IMR-90 (cell line): ENCODE data around the gene NDUFB11. TPM values are rescaled to one million over a fixed set of nuclear protein-coding genes. Genes with fewer than 3 reads are reported as not detected.

Source experiments
- ATAC-seq: fragments of 200-7000 bp; cut with Tn5 transposase; 2 replicates; pipeline ENCODE4 v1.9.1; 2020; ENCODE audit warnings: low read depth, mild to moderate bottlenecking, moderate library complexity
- BruUV-seq: library from RNA; stranded (reverse); fragments of 400-500 nt; replicated peaks from 2 replicates; lab custom pipeline; 2021; lab: Mats Ljungman, UMichigan
- CTCF ChIA-PET: fragments of 300-600 bp; formaldehyde crosslinking; extraction: SDS; loops from one replicate; lab custom pipeline; 2021; ENCODE audit warnings: antibody characterized with exemption; lab: Yijun Ruan, JAX
- POLR2A ChIA-PET: fragments of 300-600 bp; sonication (Branson Sonifier 250); formaldehyde crosslinking; loops from one replicate; lab custom pipeline; 2022; ENCODE audit warnings: antibody characterized with exemption; ENCODE audit not compliant: unreplicated experiment; lab: Charles Lee
- DNase-seq: peaks from one replicate; pipeline ENCODE4 v3.0.0; 2013
- H2AFZ ChIP-seq: replicated peaks from 2 replicates; pipeline ENCODE3; 2013; ENCODE audit warnings: low read length, mild to moderate bottlenecking; ENCODE audit not compliant: poor library complexity
- H2AK5ac ChIP-seq: 2 replicates; pipeline ENCODE4 v1.6.1; 2013; ENCODE audit warnings: low read depth, low read length, inconsistent platforms
- H2AK9ac ChIP-seq: replicated peaks from 2 replicates; pipeline ENCODE3; 2013; ENCODE audit warnings: mild to moderate bottlenecking, low read depth, low read length, moderate library complexity; ENCODE audit not compliant: poor library complexity
- H2BK120ac ChIP-seq: 2 replicates; pipeline ENCODE4 v1.6.1; 2013; ENCODE audit warnings: low read depth, low read length, inconsistent platforms
- H2BK15ac ChIP-seq: 3 replicates; pipeline ENCODE4 v1.6.1; 2013; ENCODE audit warnings: low read depth, low read length, inconsistent platforms
- H2BK20ac ChIP-seq: 2 replicates; pipeline ENCODE4 v1.6.1; 2013; ENCODE audit warnings: low read depth, mild to moderate bottlenecking, inconsistent platforms, low read length, moderate library complexity
- H2BK5ac ChIP-seq: 2 replicates; pipeline ENCODE4 v1.6.1; 2013; ENCODE audit warnings: mild to moderate bottlenecking, low read depth, low read length, inconsistent platforms; ENCODE audit not compliant: poor library complexity, severe bottlenecking
- H3K14ac ChIP-seq: replicated peaks from 2 replicates; pipeline ENCODE4 v1.6.1; 2013; ENCODE audit warnings: low read depth, low read length, inconsistent platforms
- H3K18ac ChIP-seq: 2 replicates; pipeline ENCODE4 v1.6.1; 2013; ENCODE audit warnings: low read depth, low read length, control low read depth
- H3K23ac ChIP-seq: 2 replicates; pipeline ENCODE4 v1.6.1; 2013; ENCODE audit warnings: low read depth, low read length, inconsistent platforms
- H3K27ac ChIP-seq: 2 replicates; pipeline ENCODE4 v1.5.1; 2013; ENCODE audit warnings: mild to moderate bottlenecking, control low read depth, low read length; ENCODE audit not compliant: insufficient read depth
- H3K27me3 ChIP-seq: 2 replicates; pipeline ENCODE4 v1.6.1; 2013; ENCODE audit warnings: low read length; ENCODE audit not compliant: control insufficient read depth, insufficient read depth
- H3K36me3 ChIP-seq: 2 replicates; pipeline ENCODE4 v1.6.1; 2013; ENCODE audit warnings: low read length, mixed read lengths; ENCODE audit not compliant: control insufficient read depth, insufficient read depth
- H3K4ac ChIP-seq: 2 replicates; pipeline ENCODE4 v1.6.1; 2013; ENCODE audit warnings: low read depth, low read length, inconsistent platforms
- H3K4me1 ChIP-seq: 2 replicates; pipeline ENCODE4 v1.6.1; 2013; ENCODE audit warnings: low read length, mixed read lengths; ENCODE audit not compliant: control insufficient read depth, insufficient read depth
- H3K4me2 ChIP-seq: 2 replicates; pipeline ENCODE4 v1.6.1; 2013; ENCODE audit warnings: low read depth, mild to moderate bottlenecking, control low read depth, low read length, moderate library complexity
- H3K4me3 ChIP-seq: 2 replicates; pipeline ENCODE4 v1.5.1; 2013; ENCODE audit warnings: low read depth, mild to moderate bottlenecking, control low read depth, low read length, moderate library complexity; ENCODE audit not compliant: insufficient read depth
- H3K56ac ChIP-seq: 2 replicates; pipeline ENCODE4 v1.6.1; 2013; ENCODE audit warnings: low read length, inconsistent platforms; ENCODE audit not compliant: insufficient read depth; ENCODE audit errors: extremely low read depth
- H3K79me1 ChIP-seq, 2 experiments: 2 replicates each; pipeline ENCODE4 v1.6.1; 2013; ENCODE audit warnings: low read length in 2 of 2, inconsistent platforms in 1 of 2, low read depth in 1 of 2
- H3K9ac ChIP-seq: 2 replicates; pipeline ENCODE4 v1.6.1; 2013; ENCODE audit warnings: low read depth, low read length, control low read depth
- H3K9me1 ChIP-seq: 2 replicates; pipeline ENCODE4 v1.6.1; 2013; ENCODE audit warnings: low read length, inconsistent platforms; ENCODE audit not compliant: insufficient read depth
- H3K9me3 ChIP-seq: 2 replicates; pipeline ENCODE4 v1.6.1; 2013; ENCODE audit warnings: low read length; ENCODE audit not compliant: control insufficient read depth, insufficient read depth
- H4K20me1 ChIP-seq: 2 replicates; pipeline ENCODE4 v1.6.1; 2013; ENCODE audit warnings: low read length, inconsistent platforms; ENCODE audit not compliant: insufficient read depth
- H4K5ac ChIP-seq: 2 replicates; pipeline ENCODE4 v1.6.1; 2013; ENCODE audit warnings: mild to moderate bottlenecking, low read depth, low read length, control low read depth
- H4K8ac ChIP-seq, 2 experiments: 2 replicates each; pipeline ENCODE4 v1.6.1; 2013; ENCODE audit warnings: low read depth in 2 of 2, low read length in 2 of 2, control low read depth in 1 of 2, inconsistent platforms in 1 of 2
- H4K91ac ChIP-seq: 2 replicates; pipeline ENCODE4 v1.6.1; 2013; ENCODE audit warnings: low read depth, low read length, inconsistent platforms; ENCODE audit not compliant: insufficient read depth
- MXI1 ChIP-seq: IDR thresholded peaks from 2 replicates; pipeline ENCODE4 v1.6.1; 2012; ENCODE audit warnings: low read depth, mild to moderate bottlenecking, low read length, moderate library complexity, borderline replicate concordance
- WGBS, 2 experiments: methylation state at CpG; one replicate each; pipeline versions ENCODE4 v1.1.5 to v1.1.7; 2013; ENCODE audit warnings: missing lambda C conversion rate in 2 of 2; ENCODE audit not compliant: insufficient read length in 1 of 2; ENCODE audit errors: extremely low coverage in 2 of 2; 5-methylcytosine and 5-hydroxymethylcytosine counted together
- dilution Hi-C: fragments of 300-500 bp; cut with HindIII; formaldehyde crosslinking; loops from one replicate; pipeline ENCODE4 v1.14.3; 2018; ENCODE audit warnings: low sequenced_read_pairs; ENCODE audit not compliant: unreplicated experiment
- in situ Hi-C: fragments of 300-500 bp; cut with MboI; formaldehyde crosslinking; loops from 3 replicates; pipeline ENCODE4 v1.14.3; 2019; ENCODE audit warnings: low sequenced_read_pairs, inconsistent platforms, mixed read lengths
- intact Hi-C: fragments of 100-400 bp; cut with micrococcal nuclease; formaldehyde crosslinking; loops from 2 replicates; pipeline ENCODE4 v1.10.0; 2022
- polyA plus RNA-seq, 3 experiments: library from polyadenylated mRNA; depleted of rRNA; stranded (reverse); fragments of >200 nt; gene quantifications; 2 replicates each; pipeline ENCODE4 v1.2.3, GENCODE V29; 2012; ENCODE audit warnings: low replicate concordance in 1 of 3
- total RNA-seq: library from RNA; depleted of rRNA; stranded (reverse); fragments of >200 nt; gene quantifications from 2 replicates; pipeline ENCODE4 v1.2.3, GENCODE V29; 2012

Gene NDUFB11
- total and polyA plus RNA-seq, 2 of the 4 experiments (the other 2 are of a cell fraction), result 17.0 to 58.3 TPM

DNA sequence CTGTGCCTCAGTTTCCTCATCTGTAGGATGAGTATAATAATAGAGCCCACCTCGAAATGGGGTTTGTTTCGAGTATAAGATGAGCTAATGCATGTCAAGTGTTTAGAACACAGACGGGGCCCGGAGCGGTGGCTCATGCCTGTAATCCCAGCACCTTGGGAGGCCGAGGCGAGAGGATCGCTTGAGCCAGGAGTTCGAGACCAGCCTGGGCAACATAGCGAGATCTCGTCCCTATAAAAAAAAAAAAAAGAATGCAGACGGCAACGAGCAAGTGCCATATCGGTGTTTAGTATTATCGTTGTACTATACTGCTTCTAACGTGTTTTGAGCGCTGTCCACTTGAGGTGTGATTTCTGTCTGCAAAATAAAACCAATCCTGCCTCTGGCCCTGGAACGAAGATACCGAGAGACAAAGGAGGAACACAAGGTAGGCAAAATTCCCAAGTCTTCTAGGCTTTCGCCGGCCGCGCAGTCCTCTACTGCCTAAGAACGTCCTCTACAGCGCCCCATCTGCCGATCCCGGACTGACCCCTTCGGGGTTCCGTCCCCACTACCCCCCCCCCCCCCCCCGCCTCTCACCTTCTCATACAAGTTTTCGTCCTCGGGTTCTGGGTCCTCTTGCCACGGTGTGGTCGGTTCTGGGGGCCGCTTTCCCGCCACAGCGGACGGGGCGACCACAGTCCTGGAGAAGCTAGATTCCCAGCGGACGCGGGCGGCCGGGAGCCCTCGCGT lies 442 bp downstream of the NDUFB11 start:
- peak; percentile 16 for DNase-seq
- CTCF ChIA-PET, result interaction anchor here (0.6 to 1.2 kb wide), 4 partner anchors 9 to 464 kb away, joined by 3 to 8 read pairs (median 3); no protein-coding TSS in a partner anchor
- WGBS, 2 experiments, result 50% methylated on average over 20 of the region's 46 CpGs; no CpG with 5 or more reads in 1 of the 2 experiments
- Histone ChIP-seq H3K9me1 (peaks cover 3% of the 10 kb centered on the region; the same call in 1 of the 2 replicates), H2AK5ac (peak overlapping the region; percentile 56), H3K4ac (peak overlapping the region; percentile 45), H3K14ac (peak overlapping the region; percentile 87), H2BK20ac (no peak overlapping the region), H2BK5ac (peak overlapping the region; percentile 57), H2AFZ (peak overlapping the region; percentile 90), H3K4me1 (peaks cover 2% of the 10 kb centered on the region; the same call in 1 of the 2 replicates), H4K8ac (peak overlapping the region; percentile 79 to 85; a peak in 3 of 4 replicates), H3K4me2 (peak overlapping the region; percentile 72), H2AK9ac (peak overlapping the region; percentile 93), H3K9me3 (no peaks in the 10 kb centered on the region), H4K91ac (peak overlapping the region; percentile 52; the same call in 1 of the 2 replicates), H4K5ac (peak overlapping the region; percentile 26), H3K9ac (peak overlapping the region; percentile 98), H2BK15ac (no peak overlapping the region), H3K27ac (peak overlapping the region; percentile 97), H4K20me1 (peaks cover 33% of the 10 kb centered on the region), H3K4me3 (peak overlapping the region; percentile 99), H2BK120ac (peak overlapping the region; percentile 45), H3K18ac (no peak overlapping the region), H3K56ac (peak overlapping the region; percentile 74), H3K27me3 (peaks cover 7% of the 10 kb centered on the region; the same call in 1 of the 2 replicates), H3K36me3 (peaks cover 8% of the 10 kb centered on the region; the same call in 1 of the 2 replicates), H3K79me1 (peaks cover 3 to 15% of the 10 kb centered on the region in 2 experiments; a peak in 2 of 4 replicates), H3K23ac (peak overlapping the region; percentile 25; the same call in 1 of the 2 replicates)
- ATAC-seq, result peak; percentile 8
- BruUV-seq, result TSS peak; percentile 62
- TF ChIP-seq MXI1, result no peak
- in situ Hi-C loops (no loop called here), dilution Hi-C loops (no loop called here), intact Hi-C loops (no loop called here)
- POLR2A ChIA-PET, result no interaction called here
